Suprapubic skin (tissue), 4 donors: Measurements from ENCODE around the gene TOMM7. TPM values are rescaled to one million over a fixed set of nuclear protein-coding genes. Genes with fewer than 3 reads are reported as not detected.
A peak's percentile ranks its signal among the peaks of the same experiment; 100 is the strongest.

Experiments
- DNase-seq, 2 donors: peaks; one replicate each; pipeline ENCODE4 v3.0.0-alpha.2; 2019; ENCODE audit warnings: low spot score in 2 of 2
- H3K27ac ChIP-seq: fragments of 200-600 bp; sonication (generic); one replicate; pipeline ENCODE4 v1.5.1; 2019
- H3K27me3 ChIP-seq: fragments of 200-600 bp; sonication (generic); one replicate; pipeline ENCODE4 v1.5.1; 2019
- H3K36me3 ChIP-seq: fragments of 200-600 bp; sonication (generic); one replicate; pipeline ENCODE4 v1.5.1; 2019
- H3K4me1 ChIP-seq: fragments of 200-600 bp; sonication (generic); one replicate; pipeline ENCODE4 v1.5.1; 2019
- H3K4me3 ChIP-seq: fragments of 200-600 bp; sonication (generic); one replicate; pipeline ENCODE4 v1.5.1; 2019; ENCODE audit warnings: mild to moderate bottlenecking
- H3K9me3 ChIP-seq: fragments of 200-600 bp; sonication (generic); one replicate; pipeline ENCODE4 v1.5.1; 2019
- CTCF ChIP-seq, 2 donors: fragments of 200-600 bp in 1 of 2; fragments of 450-650 bp in 1 of 2; sonication (generic) in 1 of 2; IDR thresholded peaks; one replicate each; pipeline ENCODE4 v1.5.1; 2016 to 2019; ENCODE audit warnings: antibody characterized with exemption in 2 of 2, mild to moderate bottlenecking in 1 of 2, moderate library complexity in 1 of 2
- EP300 ChIP-seq: sonication (generic); formaldehyde crosslinking; IDR thresholded peaks from one replicate; pipeline ENCODE4 v1.6.1; 2017; ENCODE audit warnings: antibody characterized with exemption
- POLR2A ChIP-seq, 2 donors: fragments of 450-650 bp; IDR thresholded peaks; one replicate each; pipeline ENCODE4 v1.6.1; 2017; ENCODE audit warnings: antibody characterized with exemption in 2 of 2, mild to moderate bottlenecking in 2 of 2, moderate library complexity in 2 of 2
- POLR2AphosphoS5 ChIP-seq, 3 donors: sonication (generic); formaldehyde crosslinking; IDR thresholded peaks; one replicate each; pipeline ENCODE4 v1.6.1; 2017; ENCODE audit warnings: antibody characterized with exemption in 3 of 3
- WGBS: methylation state at CpG from one replicate; pipeline ENCODE4 v1.1.5; 2018; 5-methylcytosine and 5-hydroxymethylcytosine counted together
- total RNA-seq, 4 donors: library from RNA; depleted of rRNA; stranded (reverse); fragments of >200 nt; gene quantifications; one replicate each; pipeline ENCODE4 v1.1.0, GENCODE V29; 2016

Gene TOMM7
- total RNA-seq, 4 donors from 2014 or later, result 116 to 218 (median 149) TPM

DNA sequence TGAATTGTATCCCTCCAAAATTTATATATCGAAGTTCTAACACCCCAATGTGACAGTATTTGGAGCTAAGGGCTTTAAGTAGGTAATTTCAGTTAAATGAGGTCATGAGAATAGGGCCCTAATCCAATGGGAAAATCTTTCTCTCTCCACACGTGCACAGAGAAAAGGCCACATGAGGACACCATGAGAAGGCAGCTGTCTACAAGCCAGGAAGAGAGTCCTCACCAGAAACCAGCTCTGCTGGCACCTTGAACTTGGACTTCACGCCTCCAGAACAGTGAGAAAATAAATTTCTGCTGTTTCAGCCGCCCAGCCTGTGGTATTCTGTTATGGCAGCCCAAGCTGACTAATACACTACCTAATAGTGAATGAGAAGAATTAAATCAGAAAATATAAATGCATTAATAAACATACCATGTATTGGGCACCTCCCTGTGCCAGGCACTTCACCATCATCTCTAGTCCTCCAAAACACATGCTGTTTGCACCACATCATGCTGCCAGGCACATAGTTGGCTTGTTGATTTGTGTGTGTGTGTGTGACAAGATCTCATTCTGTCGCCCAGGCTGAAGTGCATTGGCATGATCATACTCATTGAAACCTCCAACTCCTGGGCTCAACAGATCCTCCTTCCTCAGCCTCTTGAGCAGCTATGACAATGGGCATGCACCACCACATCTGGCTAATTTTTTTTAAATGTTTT is 9.1 kb upstream of the TOMM7 start:
- Histone ChIP-seq H3K9me3 (no peaks in the 10 kb centered on the region), H3K27me3 (no peaks in the 10 kb centered on the region), H3K4me3 (no peak overlapping the region), H3K4me1 (peaks cover 12% of the 10 kb centered on the region), H3K36me3 (no peaks in the 10 kb centered on the region), H3K27ac (no peak overlapping the region)
- TF ChIP-seq POLR2A (IDR thresholded peaks at IDR 0.05) (no peak), CTCF (IDR thresholded peaks at IDR 0.05) (no peak), EP300 (no peak), POLR2AphosphoS5 (IDR thresholded peaks at IDR 0.05) (no peak)
- DNase-seq, result no peak
- WGBS, result 83% methylated on average over 5 of the region's 5 CpGs

DNA sequence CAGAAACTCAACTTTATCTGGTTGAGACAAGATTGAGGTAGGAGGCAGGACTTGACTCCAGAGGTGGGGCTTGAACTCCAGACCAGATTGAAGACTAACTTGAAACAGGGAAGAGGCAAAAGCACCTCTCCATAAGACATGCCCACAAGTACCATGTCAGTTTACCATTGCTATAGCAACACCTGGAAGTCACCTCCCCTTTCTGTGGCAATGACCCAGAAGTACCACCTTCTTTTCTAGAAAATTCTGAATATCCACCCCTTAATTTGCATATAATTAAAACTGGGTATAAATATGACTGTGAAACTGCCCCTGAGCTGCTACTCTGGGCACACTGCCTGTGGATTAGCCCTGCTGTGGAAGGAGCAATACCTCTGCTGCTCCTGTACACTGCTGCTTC is 4.9 kb upstream of the TOMM7 start:
- DNase-seq, result no peak
- no peaks in the 10 kb centered on the region for H3K27me3 ChIP-seq
- TF ChIP-seq CTCF (IDR thresholded peaks at IDR 0.05), result no peak
- no peak for TF ChIP-seq POLR2A (IDR thresholded peaks at IDR 0.05)
- TF ChIP-seq POLR2AphosphoS5 (IDR thresholded peaks at IDR 0.05), result no peak
- no peak for TF ChIP-seq EP300
- H3K4me1 ChIP-seq, result peaks cover 8% of the 10 kb centered on the region
- H3K9me3 ChIP-seq, result no peaks in the 10 kb centered on the region
- no peak overlapping the region for H3K4me3 ChIP-seq
- no peak overlapping the region for H3K27ac ChIP-seq
- H3K36me3 ChIP-seq, result no peaks in the 10 kb centered on the region

- Histone ChIP-seq H3K36me3 (no peaks in the 10 kb centered on the region), H3K27ac (no peak overlapping the region), H3K4me3 (no peak overlapping the region), H3K27me3 (no peaks in the 10 kb centered on the region), H3K9me3 (no peaks in the 10 kb centered on the region), H3K4me1 (peaks cover 13% of the 10 kb centered on the region)
- 86% methylated on average over 2 of the region's 2 CpGs for WGBS
- TF ChIP-seq POLR2AphosphoS5 (IDR thresholded peaks at IDR 0.05), result no peak
- TF ChIP-seq CTCF (IDR thresholded peaks at IDR 0.05), result no peak
- no peak for TF ChIP-seq EP300
- no peak for TF ChIP-seq POLR2A (IDR thresholded peaks at IDR 0.05)
- no peak for DNase-seq
Measured at GRCh38 chr7:22826593-22826992, 3.9 kb upstream of the TOMM7 start.

- no peak for DNase-seq
- WGBS, result 82% methylated on average over 2 of the region's 2 CpGs
Measured at GRCh38 chr7:22824760-22825159, 2.1 kb upstream of the TOMM7 start.

DNA sequence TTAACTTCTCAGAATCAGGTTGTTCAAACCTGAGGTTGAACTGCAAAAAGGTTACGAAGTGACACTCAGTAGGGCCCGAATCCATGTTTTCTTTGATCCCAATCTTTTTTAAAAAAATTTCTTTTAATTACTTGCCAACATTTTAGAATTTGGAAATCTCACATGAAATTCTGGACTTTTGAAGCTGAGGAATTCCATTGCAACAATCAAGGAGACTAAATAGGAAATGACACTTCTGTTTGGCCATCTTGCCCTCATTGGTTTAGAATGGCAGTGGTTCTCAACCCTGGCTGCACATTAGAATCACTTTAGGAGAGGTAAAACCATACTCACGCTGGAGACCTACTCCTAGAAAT is 471 bp upstream of the TOMM7 start:
- Histone ChIP-seq H3K4me3 (peak overlapping the region; percentile 82), H3K27me3 (no peaks in the 10 kb centered on the region), H3K27ac (peak overlapping the region; percentile 85), H3K9me3 (no peaks in the 10 kb centered on the region), H3K4me1 (peaks cover 21% of the 10 kb centered on the region), H3K36me3 (no peaks in the 10 kb centered on the region)
- TF ChIP-seq CTCF (IDR thresholded peaks at IDR 0.05) (no peak), POLR2A (IDR thresholded peaks at IDR 0.05) (no peak), EP300 (no peak), POLR2AphosphoS5 (IDR thresholded peaks at IDR 0.05) (no peak)
- WGBS, result 47% methylated on average over 3 of the region's 3 CpGs
- DNase-seq, result no peak

More at GRCh38 chr7:22824760-22825159, 2.1 kb upstream of the TOMM7 start:
- H3K4me3 ChIP-seq, result no peak overlapping the region
- H3K27ac ChIP-seq, result no peak overlapping the region
- no peaks in the 10 kb centered on the region for H3K9me3 ChIP-seq
- no peaks in the 10 kb centered on the region for H3K27me3 ChIP-seq
- H3K36me3 ChIP-seq, result no peaks in the 10 kb centered on the region
- no peak for TF ChIP-seq CTCF (IDR thresholded peaks at IDR 0.05)
- no peak for TF ChIP-seq POLR2A (IDR thresholded peaks at IDR 0.05)
- TF ChIP-seq EP300, result no peak
- TF ChIP-seq POLR2AphosphoS5 (IDR thresholded peaks at IDR 0.05), result no peak
- peaks cover 21% of the 10 kb centered on the region for H3K4me1 ChIP-seq
